Measurements from ENCODE around the gene UBAC2. TPM values are rescaled to one million over a fixed set of nuclear protein-coding genes. Genes with fewer than 3 reads are reported as not detected.
A peak's percentile ranks its signal among the peaks of the same experiment; 100 is the strongest.

UBAC2 gene
- polyA plus RNA-seq, 4 donors = 56.2 to 92.6 (median 76.0) TPM

DNA sequence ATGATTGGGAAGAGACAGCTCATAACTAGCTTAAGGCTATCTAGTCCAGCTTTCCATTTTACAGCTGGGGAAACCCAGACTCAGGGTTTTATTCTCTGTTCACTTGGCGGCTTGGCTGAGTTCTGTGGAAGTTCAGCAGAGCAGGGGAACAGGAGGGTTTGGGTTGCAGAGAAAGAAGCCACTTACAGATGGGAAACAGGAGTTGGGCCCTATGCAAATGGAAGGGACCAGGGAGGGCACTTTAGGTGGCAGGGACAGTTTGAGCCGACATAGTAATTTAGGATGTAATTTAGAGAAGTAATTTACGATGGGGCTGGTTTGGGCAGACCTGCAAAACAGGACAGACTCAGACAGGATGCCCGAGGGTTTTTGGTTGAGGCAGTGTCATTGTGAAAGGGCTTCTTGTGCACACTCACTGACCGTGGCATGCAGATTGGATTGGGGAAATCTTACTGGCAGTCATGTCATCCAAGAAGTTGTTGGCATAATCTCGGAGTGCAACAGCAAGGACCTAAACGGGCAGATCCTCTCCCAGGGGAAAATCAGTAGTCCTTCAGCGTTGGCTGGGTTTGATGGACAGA is 153.8 kb downstream of the UBAC2 start:
- H3K36me3 ChIP-seq (ENCODE audit: control insufficient read depth in 3 of 3, insufficient read depth in 2 of 3, low read depth in 1 of 3, low read length in 3 of 3) = peaks cover 0 to 51% (median 12%) of the 10 kb centered on the region in 3 donors
- peaks cover 3 to 18% (median 14%) of the 10 kb centered on the region in 3 donors for H3K4me1 ChIP-seq (ENCODE audit: control insufficient read depth in 3 of 3, insufficient read depth in 2 of 3, low read depth in 1 of 3, low read length in 2 of 3)
- FAIRE-seq (no peak), DNase-seq (no peak)
- WGBS, 3 donors = 67 to 80% (median 68%) methylated on average over 8 of the region's 8 CpGs
- no peaks in the 10 kb centered on the region for H3K9me3 ChIP-seq (ENCODE audit: control insufficient read depth in 2 of 2, insufficient read depth in 1 of 2, low read depth in 1 of 2, low read length in 1 of 2)
- peak overlapping the region in 2 of 3 donors; percentile 47 to 84 for H3K27ac ChIP-seq (ENCODE audit: low read depth in 1 of 3, low read length in 2 of 3)
- H3K27me3 ChIP-seq (ENCODE audit: control insufficient read depth in 3 of 3, insufficient read depth in 3 of 3, low read length in 3 of 3) = no peaks in the 10 kb centered on the region
- no peak overlapping the region for H3K4me3 ChIP-seq (ENCODE audit: low read depth in 1 of 3, low read length in 3 of 3)

DNA sequence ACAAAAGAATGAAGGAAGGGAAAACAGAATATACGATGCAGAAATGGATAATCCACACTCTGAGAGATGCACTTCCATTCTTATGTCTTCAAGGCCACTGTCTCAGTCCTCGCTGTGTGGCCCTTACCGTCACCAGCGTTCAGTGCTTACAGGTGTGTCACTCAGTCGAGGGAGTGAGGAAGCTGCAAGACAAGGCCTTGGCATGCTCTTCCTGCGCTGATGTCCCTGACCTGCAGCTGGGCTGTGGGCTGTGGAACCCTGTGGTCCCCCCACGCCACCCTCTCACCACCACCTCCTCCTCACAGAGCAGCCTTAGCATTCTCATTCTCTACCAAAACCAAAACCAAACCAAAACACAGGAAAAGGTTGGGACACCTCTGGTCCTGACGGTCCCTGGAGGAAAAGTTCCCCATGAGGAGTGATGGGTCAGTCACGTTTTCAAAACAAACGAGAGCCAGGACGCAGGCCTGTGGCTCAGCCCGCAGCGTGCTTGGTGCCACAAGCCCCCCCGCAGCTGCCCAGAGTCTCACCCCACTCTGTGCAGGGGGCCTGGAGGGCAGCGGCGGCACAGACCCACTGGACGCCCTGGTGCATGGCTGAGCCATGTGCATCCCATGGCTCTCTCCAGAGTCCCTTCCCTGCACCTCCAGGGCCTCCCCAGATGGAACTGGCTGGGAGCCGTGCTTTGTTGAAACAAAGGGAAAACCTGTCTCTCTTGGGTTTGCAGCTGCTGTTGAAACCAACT is 154.8 kb downstream of the UBAC2 start:
- Histone ChIP-seq H3K27ac (ENCODE audit: low read depth in 1 of 3, low read length in 2 of 3) (peak overlapping the region; percentile 69 to 92 (median 81)), H3K9me3 (ENCODE audit: control insufficient read depth in 2 of 2, insufficient read depth in 1 of 2, low read depth in 1 of 2, low read length in 1 of 2) (no peaks in the 10 kb centered on the region), H3K4me3 (ENCODE audit: low read depth in 1 of 3, low read length in 3 of 3) (no peak overlapping the region), H3K36me3 (ENCODE audit: control insufficient read depth in 3 of 3, insufficient read depth in 2 of 3, low read depth in 1 of 3, low read length in 3 of 3) (peaks cover 0 to 53% (median 13%) of the 10 kb centered on the region in 3 donors), H3K27me3 (ENCODE audit: control insufficient read depth in 3 of 3, insufficient read depth in 3 of 3, low read length in 3 of 3) (no peaks in the 10 kb centered on the region), H3K4me1 (ENCODE audit: control insufficient read depth in 3 of 3, insufficient read depth in 2 of 3, low read depth in 1 of 3, low read length in 2 of 3) (peaks cover 3 to 18% (median 14%) of the 10 kb centered on the region in 3 donors)
- 77 to 86% (median 81%) methylated on average over 18 of the region's 18 CpGs for WGBS, 3 donors
- no peak for FAIRE-seq
- no peak for DNase-seq

DNA sequence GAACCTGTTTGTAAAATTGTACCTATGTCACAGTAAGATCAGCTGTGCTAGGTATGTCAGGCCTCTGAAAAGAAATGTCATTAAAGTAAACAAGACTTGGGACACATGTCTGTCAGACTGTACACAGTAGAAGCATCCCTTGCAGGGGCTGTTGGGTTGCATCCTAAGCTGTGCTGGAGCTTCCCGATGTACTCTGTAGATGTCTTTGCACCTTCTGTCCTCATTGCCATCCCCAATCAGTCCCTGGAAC is 155.3 kb downstream of the UBAC2 start:
- Histone ChIP-seq H3K27me3 (ENCODE audit: control insufficient read depth in 3 of 3, insufficient read depth in 3 of 3, low read length in 3 of 3) (no peaks in the 10 kb centered on the region), H3K36me3 (ENCODE audit: control insufficient read depth in 3 of 3, insufficient read depth in 2 of 3, low read depth in 1 of 3, low read length in 3 of 3) (peaks cover 0 to 54% (median 12%) of the 10 kb centered on the region in 3 donors), H3K9me3 (ENCODE audit: control insufficient read depth in 2 of 2, insufficient read depth in 1 of 2, low read depth in 1 of 2, low read length in 1 of 2) (no peaks in the 10 kb centered on the region), H3K4me3 (ENCODE audit: low read depth in 1 of 3, low read length in 3 of 3) (peak overlapping the region in 1 of 3 donors; percentile 6), H3K27ac (ENCODE audit: low read depth in 1 of 3, low read length in 2 of 3) (peak overlapping the region; percentile 69 to 92 (median 81)), H3K4me1 (ENCODE audit: control insufficient read depth in 3 of 3, insufficient read depth in 2 of 3, low read depth in 1 of 3, low read length in 2 of 3) (peaks cover 3 to 18% (median 18%) of the 10 kb centered on the region in 3 donors)
- WGBS, 3 donors = 10 to 36% (median 11%) methylated on average over 1 of the region's 1 CpG
- FAIRE-seq = no peak
- no peak for DNase-seq

DNA sequence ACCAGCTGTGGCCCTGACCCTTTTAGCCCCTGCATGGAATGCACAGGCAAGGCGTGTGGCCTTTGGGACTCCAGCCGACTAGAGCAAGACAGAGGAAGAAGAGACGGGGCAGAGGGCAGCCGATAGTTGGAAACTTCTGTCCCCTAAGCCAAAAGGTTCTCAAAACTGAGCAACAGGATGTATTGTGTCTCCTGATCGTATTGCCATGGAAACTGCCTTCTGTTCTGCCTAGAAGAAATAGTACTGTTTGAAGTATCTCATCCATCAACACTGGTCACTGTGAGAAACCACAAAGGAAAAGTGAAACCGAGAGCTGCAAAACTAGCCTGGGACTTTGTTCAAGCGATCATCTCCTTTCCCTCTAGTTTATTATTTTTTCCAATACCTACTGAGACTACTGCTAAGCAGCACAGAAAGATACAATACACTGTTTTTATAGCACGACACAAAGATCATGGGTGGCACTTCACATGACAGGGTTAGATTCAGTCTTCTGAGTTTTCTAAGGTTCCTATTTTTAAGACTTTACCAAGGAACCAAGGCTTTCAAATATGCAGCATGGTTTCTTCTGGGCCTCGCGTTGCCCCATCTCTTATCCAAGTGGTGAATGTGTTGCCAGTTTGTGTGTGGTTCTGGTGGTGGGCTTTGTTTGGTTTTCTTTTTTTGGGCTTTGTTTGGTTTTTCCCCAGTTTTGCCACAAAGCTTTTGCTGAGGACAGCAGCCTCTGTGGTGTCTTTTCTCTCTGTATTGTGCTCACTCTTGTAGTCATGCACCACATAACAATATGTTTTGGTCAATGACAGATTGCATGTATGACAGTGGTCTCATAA is 155.8 kb downstream of the UBAC2 start:
- Histone ChIP-seq H3K27ac (ENCODE audit: low read depth in 1 of 3, low read length in 2 of 3) (peak overlapping the region; percentile 69 to 92 (median 81)), H3K9me3 (ENCODE audit: control insufficient read depth in 2 of 2, insufficient read depth in 1 of 2, low read depth in 1 of 2, low read length in 1 of 2) (no peaks in the 10 kb centered on the region), H3K36me3 (ENCODE audit: control insufficient read depth in 3 of 3, insufficient read depth in 2 of 3, low read depth in 1 of 3, low read length in 3 of 3) (peaks cover 0 to 55% (median 12%) of the 10 kb centered on the region in 3 donors), H3K4me1 (ENCODE audit: control insufficient read depth in 3 of 3, insufficient read depth in 2 of 3, low read depth in 1 of 3, low read length in 2 of 3) (peaks cover 3 to 18% (median 18%) of the 10 kb centered on the region in 3 donors), H3K27me3 (ENCODE audit: control insufficient read depth in 3 of 3, insufficient read depth in 3 of 3, low read length in 3 of 3) (no peaks in the 10 kb centered on the region), H3K4me3 (ENCODE audit: low read depth in 1 of 3, low read length in 3 of 3) (peak overlapping the region in 1 of 3 donors; percentile 6)
- FAIRE-seq (no peak), DNase-seq (peak; percentile 77 to 84)
- 17 to 23% (median 21%) methylated on average over 10 of the region's 10 CpGs for WGBS, 3 donors

DNA sequence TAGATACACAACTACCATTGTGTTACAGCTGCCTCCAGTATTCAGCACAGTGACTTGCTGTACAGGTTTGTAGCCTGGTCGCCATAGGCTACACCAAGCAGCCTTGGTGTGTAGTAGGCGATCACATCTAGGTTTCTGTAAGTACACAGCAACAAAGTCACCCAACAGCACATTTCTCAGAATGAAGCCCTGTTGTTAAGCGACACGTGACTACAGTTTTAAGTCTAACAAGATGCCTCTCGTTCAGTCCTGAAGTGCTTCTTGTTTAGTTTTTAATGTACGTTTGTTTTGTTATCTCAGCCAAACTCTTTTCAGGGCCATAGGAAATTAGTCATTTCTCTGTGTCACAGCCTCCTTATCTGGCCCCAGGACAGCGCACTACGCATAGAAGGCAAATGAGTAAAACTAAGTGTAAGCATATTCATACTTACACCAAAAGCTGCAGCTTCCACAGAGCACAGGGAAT is 156.5 kb downstream of the UBAC2 start:
- Histone ChIP-seq H3K9me3 (ENCODE audit: control insufficient read depth in 2 of 2, insufficient read depth in 1 of 2, low read depth in 1 of 2, low read length in 1 of 2) (no peaks in the 10 kb centered on the region), H3K4me3 (ENCODE audit: low read depth in 1 of 3, low read length in 3 of 3) (no peak overlapping the region), H3K4me1 (ENCODE audit: control insufficient read depth in 3 of 3, insufficient read depth in 2 of 3, low read depth in 1 of 3, low read length in 2 of 3) (peaks cover 3 to 18% (median 18%) of the 10 kb centered on the region in 3 donors), H3K27ac (ENCODE audit: low read depth in 1 of 3, low read length in 2 of 3) (peak overlapping the region; percentile 69 to 92 (median 81)), H3K36me3 (ENCODE audit: control insufficient read depth in 3 of 3, insufficient read depth in 2 of 3, low read depth in 1 of 3, low read length in 3 of 3) (peaks cover 0 to 58% (median 12%) of the 10 kb centered on the region in 3 donors), H3K27me3 (ENCODE audit: control insufficient read depth in 3 of 3, insufficient read depth in 3 of 3, low read length in 3 of 3) (no peaks in the 10 kb centered on the region)
- peak in 1 of 2 donors; percentile 16 for DNase-seq
- no peak for FAIRE-seq
- 46 to 81% (median 62%) methylated on average over 8 of the region's 8 CpGs for WGBS, 3 donors

DNA sequence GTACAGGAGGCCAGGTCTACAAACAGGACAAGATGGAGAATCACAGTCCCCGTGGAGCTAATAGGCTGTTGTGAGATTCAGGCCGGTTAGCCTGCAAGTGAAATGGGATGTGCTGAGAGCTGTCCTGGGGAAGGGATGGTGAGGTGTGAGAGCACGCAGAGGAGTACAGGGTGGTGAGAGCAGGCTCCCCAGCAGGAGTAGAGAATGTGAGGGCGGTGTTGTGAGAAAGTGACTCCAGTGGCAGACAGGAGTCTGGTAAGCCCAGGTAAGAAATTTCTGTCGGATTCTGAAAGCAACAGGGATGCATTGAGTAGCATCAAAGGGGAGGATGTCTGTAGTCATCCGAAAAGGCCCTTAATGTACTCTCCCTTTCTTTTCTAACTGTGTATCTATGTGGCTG is 157.3 kb downstream of the UBAC2 start:
- DNase-seq = no peak
- Histone ChIP-seq H3K4me3 (ENCODE audit: low read depth in 1 of 3, low read length in 3 of 3) (no peak overlapping the region), H3K27me3 (ENCODE audit: control insufficient read depth in 3 of 3, insufficient read depth in 3 of 3, low read length in 3 of 3) (no peaks in the 10 kb centered on the region), H3K27ac (ENCODE audit: low read depth in 1 of 3, low read length in 2 of 3) (peak overlapping the region in 2 of 3 donors; percentile 6 to 92), H3K4me1 (ENCODE audit: control insufficient read depth in 3 of 3, insufficient read depth in 2 of 3, low read depth in 1 of 3, low read length in 2 of 3) (peaks cover 3 to 18% (median 18%) of the 10 kb centered on the region in 3 donors), H3K9me3 (ENCODE audit: control insufficient read depth in 2 of 2, insufficient read depth in 1 of 2, low read depth in 1 of 2, low read length in 1 of 2) (no peaks in the 10 kb centered on the region), H3K36me3 (ENCODE audit: control insufficient read depth in 3 of 3, insufficient read depth in 2 of 3, low read depth in 1 of 3, low read length in 3 of 3) (peaks cover 0 to 51% (median 12%) of the 10 kb centered on the region in 3 donors)
- no peak for FAIRE-seq
- 87 to 95% (median 93%) methylated on average over 6 of the region's 6 CpGs for WGBS, 3 donors

DNA sequence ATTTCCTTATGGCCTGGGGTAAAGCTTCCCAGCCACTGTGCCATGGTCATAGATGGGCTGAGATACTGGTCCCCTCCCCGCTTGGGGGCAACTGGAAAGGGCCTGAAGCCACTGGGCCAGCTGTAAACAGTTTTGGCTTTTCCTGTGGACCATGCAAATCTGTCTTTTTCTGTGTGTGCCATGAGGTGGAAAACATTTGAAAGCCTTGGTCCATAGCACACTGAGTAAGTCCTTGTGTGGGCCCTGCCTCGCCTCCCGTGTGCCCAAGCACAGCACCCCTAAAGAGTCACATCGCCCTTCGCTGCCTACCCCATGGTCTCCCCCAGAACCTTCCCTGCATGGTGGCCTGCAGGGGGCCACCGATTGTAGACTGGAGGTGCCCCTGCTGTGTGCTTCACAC is 158.9 kb downstream of the UBAC2 start:
- 87 to 91% (median 91%) methylated on average over 6 of the region's 6 CpGs for WGBS, 3 donors
- peak overlapping the region in 1 of 3 donors; percentile 57 for H3K27ac ChIP-seq (ENCODE audit: low read depth in 1 of 3, low read length in 2 of 3)

DNA sequence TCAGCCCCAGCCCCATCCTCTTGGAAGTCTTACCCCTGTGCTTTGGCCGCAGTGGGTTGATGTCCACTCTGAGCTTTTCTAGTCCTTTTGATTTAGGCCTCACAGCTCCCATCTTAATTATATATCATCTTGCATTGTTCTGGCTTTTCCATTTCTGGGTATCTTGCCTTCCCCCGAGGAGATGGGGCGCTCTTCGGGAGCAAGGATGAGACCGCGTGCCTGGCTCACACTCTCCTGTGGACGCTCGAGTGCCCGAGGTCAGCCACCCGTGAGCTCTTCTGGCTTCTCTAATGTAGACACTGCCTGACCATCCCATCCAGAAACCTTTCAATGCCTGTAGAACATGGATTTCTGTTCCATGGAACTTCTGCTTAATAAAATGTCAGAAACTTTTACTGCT is 160.0 kb downstream of the UBAC2 start:
- WGBS, 3 donors = 96% methylated on average over 10 of the region's 10 CpGs
- peaks cover 3 to 15% (median 14%) of the 10 kb centered on the region in 3 donors for H3K4me1 ChIP-seq (ENCODE audit: control insufficient read depth in 3 of 3, insufficient read depth in 2 of 3, low read depth in 1 of 3, low read length in 2 of 3)
- FAIRE-seq = no peak
- H3K36me3 ChIP-seq (ENCODE audit: control insufficient read depth in 3 of 3, insufficient read depth in 2 of 3, low read depth in 1 of 3, low read length in 3 of 3) = peaks cover 0 to 34% (median 10%) of the 10 kb centered on the region in 3 donors
- H3K4me3 ChIP-seq (ENCODE audit: low read depth in 1 of 3, low read length in 3 of 3) = no peak overlapping the region
- H3K27me3 ChIP-seq (ENCODE audit: control insufficient read depth in 3 of 3, insufficient read depth in 3 of 3, low read length in 3 of 3) = no peaks in the 10 kb centered on the region
- no peaks in the 10 kb centered on the region for H3K9me3 ChIP-seq (ENCODE audit: control insufficient read depth in 2 of 2, insufficient read depth in 1 of 2, low read depth in 1 of 2, low read length in 1 of 2)
- peak overlapping the region in 1 of 3 donors; percentile 88 for H3K27ac ChIP-seq (ENCODE audit: low read depth in 1 of 3, low read length in 2 of 3)
- DNase-seq = no peak

More for the DNA sequence above, 158.9 kb downstream of the UBAC2 start:
- H3K4me1 ChIP-seq (ENCODE audit: control insufficient read depth in 3 of 3, insufficient read depth in 2 of 3, low read depth in 1 of 3, low read length in 2 of 3) = peaks cover 3 to 18% (median 18%) of the 10 kb centered on the region in 3 donors
- no peaks in the 10 kb centered on the region for H3K9me3 ChIP-seq (ENCODE audit: control insufficient read depth in 2 of 2, insufficient read depth in 1 of 2, low read depth in 1 of 2, low read length in 1 of 2)
- no peak overlapping the region for H3K4me3 ChIP-seq (ENCODE audit: low read depth in 1 of 3, low read length in 3 of 3)
- DNase-seq (no peak), FAIRE-seq (no peak)
- no peaks in the 10 kb centered on the region for H3K27me3 ChIP-seq (ENCODE audit: control insufficient read depth in 3 of 3, insufficient read depth in 3 of 3, low read length in 3 of 3)
- peaks cover 0 to 45% (median 12%) of the 10 kb centered on the region in 3 donors for H3K36me3 ChIP-seq (ENCODE audit: control insufficient read depth in 3 of 3, insufficient read depth in 2 of 3, low read depth in 1 of 3, low read length in 3 of 3)

Measured in small intestine (tissue), 7 donors.